SIG-M5 (cell line): ENCODE measurements around the gene CTTNBP2.
"Not testable (repeated sequence)": the region's sequence is repeated elsewhere in the genome, so short reads cannot be mapped to it uniquely, and the experiment has no call there.

Source experiments
- DNase-seq: peaks from one replicate; lab custom pipeline; 2025; lab: John Stamatoyannopoulos, UW

The CTTNBP2 gene

DNA sequence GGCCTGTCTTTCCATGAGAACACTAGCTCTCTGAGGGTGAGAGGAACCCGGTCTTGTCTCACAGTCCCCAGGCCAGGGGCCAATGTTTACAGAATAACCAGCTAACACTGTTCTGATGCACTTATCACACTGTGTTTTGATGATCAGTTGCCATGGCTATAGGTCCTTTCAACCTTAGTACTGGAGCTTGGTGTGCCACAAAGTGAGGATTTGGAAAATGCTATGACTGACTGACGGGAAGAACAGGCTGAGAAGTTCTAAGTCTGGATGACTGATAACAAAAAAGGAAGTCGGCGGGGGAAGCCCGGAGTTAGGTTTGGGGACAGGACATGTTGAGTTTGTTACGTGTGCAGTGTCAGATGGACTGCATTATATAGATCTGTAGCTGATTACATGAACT, 141.8 kb downstream of the CTTNBP2 start:
- no peak for DNase-seq

DNA sequence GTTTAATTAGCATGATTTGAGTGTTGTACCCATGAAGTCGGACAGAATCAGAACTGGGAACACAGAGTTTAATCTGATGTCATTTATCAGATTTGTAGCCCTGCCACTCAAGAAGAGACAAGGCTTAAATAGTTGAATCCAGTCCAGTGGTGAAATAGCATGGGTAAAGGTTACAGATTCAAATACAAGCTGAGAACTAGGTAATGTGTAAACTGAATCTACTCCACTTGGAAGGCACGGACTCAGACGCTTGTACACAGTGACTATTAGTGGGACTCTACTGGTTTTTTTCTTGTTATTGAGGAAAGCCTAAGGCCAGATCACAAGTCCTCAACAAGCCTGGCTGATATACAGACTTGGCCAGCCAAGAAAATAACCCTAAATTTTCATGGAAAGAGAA, 142.9 kb downstream of the CTTNBP2 start:
- no peak for DNase-seq

DNA sequence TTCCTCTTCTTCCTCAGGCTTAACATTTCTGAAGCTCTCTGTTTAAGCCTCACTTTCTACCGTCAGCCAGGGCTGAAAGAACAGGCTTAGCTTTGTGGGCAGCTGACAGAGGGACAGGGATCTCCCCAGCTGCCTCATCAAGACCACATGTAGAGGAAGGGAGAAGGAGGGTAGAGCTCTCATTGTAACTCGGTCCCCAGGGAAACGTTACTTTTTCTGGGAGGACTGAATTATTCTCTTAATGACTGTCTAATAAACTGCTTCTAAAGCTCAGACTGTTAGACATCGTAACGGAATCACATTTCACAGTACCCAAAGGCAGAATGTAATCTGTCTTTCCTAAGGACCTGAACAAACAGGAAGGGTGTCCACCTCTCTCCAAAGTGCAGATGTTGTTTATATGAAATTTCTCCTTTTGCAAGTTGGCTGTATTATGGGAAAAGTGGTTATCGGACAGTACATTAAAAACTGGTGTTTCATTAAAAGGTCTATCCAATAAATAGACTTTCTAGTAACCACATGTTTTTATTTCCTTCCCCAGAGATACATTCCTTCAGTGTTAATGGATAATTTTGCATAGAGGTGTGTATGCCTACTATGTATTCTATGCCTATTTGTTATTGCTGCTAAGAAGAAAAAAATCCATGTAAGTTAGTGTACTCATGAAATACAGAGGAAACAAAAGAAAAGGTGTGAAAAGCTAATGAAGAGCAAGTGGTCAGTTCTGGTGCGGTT, 144.2 kb downstream of the CTTNBP2 start:
- no peak for DNase-seq

DNA sequence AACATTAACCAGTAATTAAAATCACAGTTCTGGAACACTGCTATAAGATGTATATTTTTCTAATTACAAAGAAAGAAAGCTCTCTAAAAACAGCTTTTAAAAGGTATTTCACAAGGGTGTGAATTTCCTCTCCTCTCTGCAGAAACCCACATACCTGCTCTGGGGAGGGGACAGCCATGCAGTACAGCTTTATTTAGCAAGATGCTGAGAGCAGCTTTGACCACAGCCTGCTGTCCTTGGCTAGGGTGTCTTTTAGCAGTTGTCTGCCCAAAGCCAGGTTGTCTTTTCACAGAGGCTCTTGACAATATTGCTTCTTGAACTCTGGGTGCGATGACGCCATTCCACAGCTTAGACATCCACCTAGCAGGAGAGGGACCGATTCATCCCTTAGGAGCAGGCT, 148.3 kb downstream of the CTTNBP2 start:
- no peak for DNase-seq

DNA sequence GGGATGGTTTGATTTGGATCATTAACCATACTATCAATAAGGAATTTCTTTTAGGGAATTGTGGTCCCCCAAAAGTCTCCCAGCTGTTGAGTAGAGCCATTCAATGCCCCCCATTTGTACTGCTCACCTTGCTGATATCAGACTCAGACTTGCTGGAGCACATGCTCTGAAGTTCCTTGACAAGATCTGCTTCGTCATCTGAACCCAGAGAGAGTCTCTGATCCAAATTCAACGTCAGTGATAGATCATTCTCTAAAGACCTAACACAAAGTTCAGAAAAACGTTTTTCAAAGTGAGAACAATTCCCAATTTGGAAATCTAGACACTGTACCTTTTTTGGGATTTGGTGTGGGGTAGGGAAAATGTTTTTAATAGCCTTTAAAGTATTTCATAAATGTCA, 153.9 kb downstream of the CTTNBP2 start:
- DNase-seq, result no peak

DNA sequence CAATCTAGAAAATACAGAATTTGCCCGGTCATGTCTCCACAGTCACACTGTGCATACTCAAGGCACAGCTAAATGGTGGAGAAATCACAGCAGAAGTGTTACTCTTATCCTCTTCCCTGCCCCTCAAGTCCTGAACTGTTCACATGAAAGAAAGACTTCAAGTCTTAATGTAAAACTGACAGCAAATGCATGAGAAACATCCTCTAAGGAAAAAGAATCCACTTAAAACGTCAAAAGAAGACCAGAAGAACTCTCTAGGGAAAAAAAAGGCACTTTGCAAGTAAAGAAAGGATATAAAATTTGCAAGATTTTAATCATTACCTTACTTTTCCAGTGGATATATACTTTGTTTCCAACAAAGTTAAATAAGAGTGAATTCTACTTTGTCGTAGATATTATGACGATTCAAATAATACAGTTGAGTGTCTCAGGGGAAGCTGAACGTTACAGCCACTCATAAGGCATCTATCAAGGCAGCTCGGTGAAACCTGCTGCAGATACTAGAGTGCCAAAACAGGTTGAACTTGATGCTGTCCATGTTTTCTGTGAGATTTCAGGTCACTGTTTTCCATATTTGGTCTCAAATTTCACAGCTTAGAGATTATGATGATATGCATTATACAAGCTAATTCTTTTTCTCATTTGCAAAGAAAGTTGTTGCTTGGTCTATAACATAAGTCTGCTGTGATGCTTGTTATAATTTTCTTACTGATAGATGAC, 155.0 kb downstream of the CTTNBP2 start:
- no peak for DNase-seq

DNA sequence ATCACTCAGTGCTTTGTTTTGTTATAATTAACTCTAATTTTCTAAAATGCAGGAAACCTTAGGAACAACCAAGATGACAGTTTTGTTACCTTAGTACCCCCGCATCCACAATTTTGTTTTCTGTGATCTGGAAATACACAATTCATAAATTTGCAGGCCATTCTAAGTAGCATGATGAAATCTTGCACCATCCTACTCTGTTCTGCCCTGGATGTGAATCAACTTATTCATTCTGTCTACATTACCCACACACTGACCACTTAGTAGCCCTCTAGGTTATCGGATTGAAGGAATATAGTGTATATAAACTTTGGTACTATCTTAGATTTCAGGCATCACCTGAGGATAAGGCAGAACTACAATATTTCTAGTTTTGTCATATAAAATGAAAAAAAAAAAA, 155.9 kb downstream of the CTTNBP2 start:
- no peak for DNase-seq

DNA sequence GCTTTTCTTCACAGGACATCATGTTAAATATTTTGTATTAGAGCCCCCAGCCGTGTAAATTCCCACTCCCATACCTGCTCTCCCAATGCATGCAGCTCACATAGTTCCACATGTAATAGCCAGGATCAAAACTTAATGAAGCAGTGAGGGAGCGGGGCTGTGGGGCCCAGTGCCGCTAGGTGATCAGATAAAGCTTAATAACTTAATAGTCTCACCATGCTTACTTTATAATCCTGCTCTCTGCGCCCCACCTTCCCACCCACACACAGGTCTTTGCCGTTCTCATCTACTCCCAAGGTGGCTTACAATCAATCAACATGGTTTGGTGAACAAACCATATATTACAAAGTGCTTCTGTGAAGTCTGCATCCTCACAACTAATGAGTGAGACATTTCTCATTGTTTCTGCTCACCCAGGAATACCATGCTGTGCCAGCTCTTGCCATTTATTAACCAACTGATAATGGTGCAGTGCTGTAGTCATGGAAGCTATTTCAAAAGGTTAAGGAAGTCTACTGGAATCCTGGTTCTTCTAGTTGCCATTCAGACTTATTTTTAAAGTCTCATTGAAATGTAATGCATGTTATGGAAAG, 156.4 kb downstream of the CTTNBP2 start:
- DNase-seq, result no peak

DNA sequence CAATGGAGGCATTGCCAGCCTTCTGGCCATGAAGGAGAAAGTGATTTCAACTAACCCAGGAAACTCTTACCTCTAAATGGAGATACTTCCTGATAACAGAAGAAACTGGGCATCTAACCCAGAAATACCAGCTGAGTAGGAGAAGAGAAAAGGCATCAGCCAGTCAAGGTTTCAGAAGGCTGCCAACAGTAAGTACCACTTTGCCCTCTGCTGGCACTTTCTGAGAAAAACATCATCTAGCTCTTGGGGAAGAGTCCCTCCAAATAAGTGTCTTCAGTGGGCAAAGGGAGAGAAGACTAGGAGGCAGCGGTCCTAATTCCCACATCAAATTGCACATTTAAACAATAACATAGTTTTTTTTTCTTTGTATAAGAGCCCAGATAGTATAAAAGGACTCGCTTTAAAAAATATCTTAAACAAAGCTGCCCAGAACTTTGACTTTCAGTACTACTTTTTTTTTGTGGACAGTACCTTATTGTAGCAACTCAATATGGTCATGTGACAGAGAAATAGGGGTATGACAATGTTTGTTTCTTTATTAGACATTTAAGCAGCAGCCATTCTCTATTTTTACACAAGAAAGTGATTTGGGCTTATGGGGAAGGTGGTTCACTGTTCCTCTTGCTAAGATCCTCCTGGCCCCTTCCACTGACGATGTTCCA, 157.3 kb downstream of the CTTNBP2 start:
- DNase-seq, result no peak

DNA sequence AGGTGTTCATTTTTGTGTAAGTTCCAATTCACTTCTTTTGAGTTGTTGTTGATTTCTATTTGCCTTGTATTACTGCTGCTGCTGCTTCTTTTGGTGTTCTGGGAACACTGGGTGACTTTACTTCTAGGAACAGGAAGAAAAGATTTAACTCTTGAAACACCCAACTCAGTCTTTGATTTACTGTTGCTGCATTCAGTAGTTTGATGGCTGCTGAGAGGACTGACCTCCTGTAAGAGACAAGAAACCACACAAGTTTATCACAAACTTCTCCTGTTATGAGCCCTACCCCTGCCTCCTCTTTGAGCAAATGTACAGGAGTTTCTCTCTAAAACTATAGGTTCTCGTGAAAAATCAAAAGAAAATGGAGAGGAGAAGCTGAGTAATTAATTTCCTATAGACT, 161.7 kb downstream of the CTTNBP2 start:
- no peak for DNase-seq

DNA sequence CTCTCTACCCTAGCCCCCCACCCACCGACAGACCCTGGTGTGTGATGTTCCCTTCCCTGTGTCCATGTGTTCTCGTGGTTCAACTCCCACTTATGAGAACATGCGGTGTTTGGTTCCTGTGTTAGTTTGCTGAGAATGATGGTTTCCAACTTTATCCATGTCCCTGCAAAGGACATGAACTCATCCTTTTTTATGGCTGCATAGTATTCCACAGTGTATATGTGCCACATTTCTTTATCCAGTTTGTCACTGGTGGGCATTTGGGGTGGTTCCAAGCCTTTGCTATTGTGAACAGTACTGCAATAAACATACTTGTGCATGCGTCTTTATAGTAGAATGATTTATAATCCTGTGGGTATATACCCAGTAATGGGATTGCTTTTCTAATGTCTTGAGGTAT, 165.1 kb downstream of the CTTNBP2 start:
- not testable (repeated sequence) for DNase-seq

DNA sequence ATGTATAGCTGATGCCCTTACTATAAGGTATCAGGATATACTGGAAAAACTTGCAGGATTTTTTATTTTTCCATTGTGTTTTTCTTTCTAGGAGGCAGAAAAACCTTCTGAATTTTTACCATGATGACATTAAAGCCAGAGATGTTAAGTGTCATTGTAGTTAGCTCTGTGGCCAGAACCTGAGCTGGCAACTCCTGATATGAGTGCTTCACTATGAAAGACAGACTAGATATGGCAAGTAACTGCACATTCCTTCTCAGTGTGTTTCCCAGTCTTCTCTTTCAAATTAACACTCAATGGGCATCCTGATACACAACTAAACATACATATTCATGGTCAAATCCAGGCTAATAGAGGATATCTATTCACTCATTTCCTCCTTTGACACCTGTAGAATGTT, 166.2 kb downstream of the CTTNBP2 start:
- no peak for DNase-seq

DNA sequence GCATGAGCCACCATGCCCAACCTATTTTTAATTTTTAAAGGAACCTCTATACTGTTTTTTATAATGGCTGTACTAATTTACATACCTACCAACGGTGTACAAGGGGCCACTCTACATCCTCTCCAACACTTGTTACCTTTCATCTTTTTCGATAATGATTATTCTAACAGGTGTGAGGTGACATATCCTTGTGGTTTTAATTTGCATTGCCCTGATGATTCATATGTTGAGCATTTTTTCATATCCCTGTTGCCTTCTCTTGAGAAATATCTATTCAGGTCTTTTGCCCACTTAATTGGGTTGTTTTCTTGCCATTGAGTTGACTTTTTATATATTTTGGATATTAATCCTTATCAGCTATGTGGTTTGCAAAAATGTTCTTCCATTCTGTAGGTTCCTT, 167.0 kb downstream of the CTTNBP2 start:
- DNase-seq, result no peak

DNA sequence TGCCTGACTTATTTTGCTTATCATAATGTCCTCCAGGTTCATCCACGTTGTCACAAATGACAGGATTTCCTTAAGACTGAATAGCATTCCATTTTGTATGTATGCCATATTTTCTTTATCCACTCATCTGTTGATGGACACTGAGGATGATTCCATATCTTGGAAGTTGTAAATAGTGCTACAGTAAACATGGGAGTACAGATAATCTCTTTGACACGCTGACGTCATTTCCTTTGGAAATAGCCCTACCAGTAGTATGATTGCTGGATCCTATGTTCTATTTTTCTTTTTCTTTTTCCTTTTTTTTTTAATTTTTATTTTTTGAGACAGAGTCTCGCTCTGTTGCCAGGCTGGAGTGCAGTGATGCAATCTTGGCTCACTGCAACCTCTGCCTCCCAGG, 167.6 kb downstream of the CTTNBP2 start:
- no peak for DNase-seq

DNA sequence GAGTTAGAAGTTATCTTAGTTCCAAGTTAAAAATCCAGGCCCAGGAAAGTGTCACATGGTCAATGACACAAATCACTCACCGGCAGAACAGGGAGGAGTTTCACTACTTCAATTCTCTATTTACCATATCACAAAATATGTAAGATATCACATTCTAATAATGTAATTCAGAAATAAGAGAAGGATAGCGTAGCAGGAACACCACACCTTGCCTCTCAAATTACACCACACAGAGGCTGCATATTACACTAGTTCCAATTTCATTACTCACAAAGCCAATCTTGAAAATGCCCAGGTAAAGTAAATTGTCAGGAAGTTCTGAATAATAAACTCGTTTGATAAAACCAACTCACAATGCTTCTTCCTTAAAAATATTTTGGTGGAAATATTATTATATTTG, 169.2 kb downstream of the CTTNBP2 start:
- DNase-seq, result no peak

DNA sequence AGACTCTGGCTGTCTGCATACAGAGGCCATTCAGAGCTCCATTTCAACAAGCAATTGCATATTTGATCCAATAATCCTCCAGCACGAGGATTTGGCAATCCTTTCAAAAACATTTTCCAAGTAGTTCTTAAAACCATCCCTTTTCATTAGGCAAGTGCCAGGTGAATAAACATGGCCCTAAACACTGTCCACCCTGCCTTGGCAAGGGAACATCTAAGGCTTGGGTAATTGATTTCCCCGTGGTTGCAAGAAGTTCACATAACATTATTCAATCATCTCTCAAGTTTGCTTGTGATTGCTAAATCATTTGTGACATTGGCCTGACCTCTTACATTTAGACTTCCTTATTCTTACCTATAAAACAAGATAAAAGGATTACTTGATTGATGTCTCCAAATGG, 175.2 kb downstream of the CTTNBP2 start:
- DNase-seq, result no peak

DNA sequence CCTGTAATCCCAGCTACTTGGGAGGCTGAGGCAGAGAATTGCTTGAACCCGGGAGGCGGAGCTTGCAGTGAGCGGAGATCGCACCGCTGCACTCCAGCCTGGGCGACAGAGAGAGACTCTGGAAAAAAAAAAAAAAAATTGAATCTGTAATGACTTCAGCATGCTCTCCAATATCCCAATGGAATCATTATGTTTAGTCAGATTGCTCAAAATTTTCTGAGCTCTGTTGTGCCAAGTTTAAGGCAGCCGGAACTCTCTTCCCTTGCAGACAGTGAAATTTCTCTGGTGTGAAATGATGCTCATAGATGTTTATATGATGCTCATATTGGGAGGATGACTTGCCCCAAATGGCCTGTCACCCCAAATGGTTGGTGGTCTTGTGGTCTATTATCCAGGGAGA, 180.9 kb downstream of the CTTNBP2 start:
- no peak for DNase-seq

DNA sequence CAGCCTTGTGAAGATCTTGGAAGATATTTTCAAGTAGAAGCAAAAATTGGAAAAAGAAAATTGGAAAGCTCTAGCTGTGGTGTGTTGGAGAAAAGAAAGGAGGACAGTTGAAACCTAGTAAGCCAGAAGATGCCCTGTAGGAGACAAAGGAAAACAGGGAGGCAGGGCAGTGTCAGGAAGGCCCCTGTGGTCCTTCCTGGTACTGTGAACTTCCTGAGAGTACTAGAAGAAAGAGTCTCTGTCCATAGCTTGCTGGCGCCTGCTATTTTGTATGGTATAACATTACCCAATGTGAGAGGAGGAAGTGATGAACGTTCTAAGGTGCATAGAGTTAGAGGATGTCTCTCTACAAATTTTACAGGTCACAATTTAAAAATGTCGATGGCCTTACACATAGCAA, 183.1 kb downstream of the CTTNBP2 start:
- no peak for DNase-seq

DNA sequence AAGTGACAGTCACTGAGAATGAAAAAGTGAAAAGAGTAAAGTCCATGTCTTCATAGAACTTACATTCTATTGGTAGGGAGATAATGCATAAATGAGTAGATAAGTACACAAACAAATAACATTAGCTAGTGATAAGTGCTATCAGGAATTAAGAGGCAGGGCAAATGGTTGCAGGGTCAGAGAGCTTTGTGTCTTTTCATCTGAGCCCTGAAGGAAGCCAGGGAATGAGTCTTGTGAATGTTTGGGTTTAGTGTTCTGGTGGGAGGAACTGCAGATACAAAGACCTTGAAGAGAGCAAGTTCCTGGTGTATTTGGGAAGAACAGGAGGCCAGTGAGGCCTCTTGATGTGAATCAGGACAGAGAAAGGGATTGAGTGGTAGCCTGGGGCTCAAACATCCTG, 183.8 kb downstream of the CTTNBP2 start:
- DNase-seq, result no peak

DNA sequence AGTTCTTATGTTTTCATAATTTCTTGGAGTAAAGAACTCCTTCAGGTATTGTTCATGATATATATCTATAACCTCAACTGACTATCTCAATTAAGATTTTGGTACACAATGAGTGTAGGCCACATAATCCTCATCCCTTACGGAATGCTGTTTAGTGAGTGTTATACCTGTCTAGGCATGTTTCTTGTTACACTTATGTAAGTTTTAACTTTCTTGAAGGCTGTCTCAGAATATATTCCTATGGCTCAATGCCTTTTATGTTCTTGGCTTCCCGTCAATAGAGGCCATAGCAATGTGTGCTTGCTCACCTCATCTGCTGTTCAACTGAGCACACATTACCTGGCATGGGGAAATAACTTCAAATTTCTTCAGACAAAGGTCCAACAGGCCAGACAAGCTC, 185.1 kb downstream of the CTTNBP2 start:
- DNase-seq, result no peak

DNA sequence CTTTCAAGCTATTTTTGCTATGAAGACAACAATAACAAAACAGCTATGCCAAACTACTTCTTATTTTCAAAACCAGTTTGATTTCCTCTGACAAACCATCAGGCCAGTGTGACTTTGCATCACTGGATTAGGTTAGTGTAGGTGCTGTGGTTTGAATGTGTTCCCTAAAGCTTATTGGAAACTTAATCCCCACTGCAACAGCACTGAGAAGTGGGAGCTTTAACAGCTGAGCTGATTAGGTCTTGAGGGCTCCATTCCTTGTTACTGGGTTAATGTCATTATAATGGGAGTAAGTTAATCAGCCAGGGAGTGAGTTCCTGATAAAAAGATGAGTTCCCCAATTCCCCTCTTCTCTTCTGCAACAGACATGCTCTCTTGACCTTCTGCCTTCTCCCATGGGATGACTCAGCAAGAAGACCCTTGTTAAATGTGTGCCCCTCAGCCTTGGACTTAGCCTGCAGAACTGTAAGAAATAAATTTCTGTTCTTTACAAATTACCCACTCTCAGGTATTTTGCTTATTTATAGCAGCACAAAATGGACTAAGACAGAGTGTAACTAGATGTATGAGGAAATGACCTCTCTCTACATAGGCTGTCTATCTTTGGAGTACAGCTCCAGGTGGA, 186.8 kb downstream of the CTTNBP2 start:
- DNase-seq, result no peak

DNA sequence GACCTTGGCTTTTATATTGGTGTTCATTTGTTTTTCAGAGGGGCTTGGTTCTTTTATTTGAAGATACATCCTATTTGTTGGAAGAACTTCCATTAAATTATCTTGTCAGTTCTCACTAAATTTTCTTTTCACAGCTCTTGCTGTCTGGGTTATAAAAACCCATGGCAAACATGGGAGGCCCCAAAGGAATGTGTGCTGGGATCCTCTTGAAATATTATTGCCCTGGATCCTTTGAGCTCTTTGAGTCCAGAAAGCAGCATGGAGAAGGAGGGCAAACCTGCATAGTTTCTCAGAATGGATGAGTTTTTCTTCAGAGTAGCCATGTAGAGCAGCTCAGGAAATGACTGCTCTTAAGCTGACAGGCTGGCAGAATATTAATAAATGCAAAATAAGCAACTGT, 187.4 kb downstream of the CTTNBP2 start:
- no peak for DNase-seq
